ENCODE data around the gene MAGEH1.

MAGEH1 gene

DNA sequence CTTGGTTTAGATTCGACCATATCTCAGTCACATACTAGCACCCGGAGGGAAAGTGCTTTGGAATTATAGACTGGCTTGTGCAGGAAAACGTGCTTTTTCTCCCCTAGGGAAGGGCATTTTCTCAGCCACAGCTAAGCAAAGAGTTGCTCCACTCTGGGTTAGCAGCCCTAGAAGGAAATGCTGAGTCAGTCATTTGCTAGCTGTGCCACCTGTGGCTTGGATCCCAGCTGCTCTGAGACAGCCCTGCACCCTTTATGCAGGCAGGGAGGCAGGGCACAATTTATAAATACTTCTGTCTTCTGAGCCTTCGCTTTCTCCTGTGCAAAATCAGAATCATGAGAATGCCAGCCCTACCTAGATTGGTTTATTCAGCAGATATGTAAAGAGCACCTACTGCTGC, 39.0 kb downstream of the MAGEH1 start:
- no peak for DNase-seq (ENCODE audit: low read depth)

All from EH (cell line).